GM21717 (cell line): ENCODE measurements around the gene FAM89A.
A peak's percentile ranks its signal among the peaks of the same experiment; 100 is the strongest.
"Not testable (repeated sequence)": the region's sequence is repeated elsewhere in the genome, so short reads cannot be mapped to it uniquely, and the experiment has no call there.

Experiments used
- ATAC-seq: cut with Tn5 transposase; IDR thresholded peaks from one replicate; pipeline ENCODE4 v1.9.1; 2021; ENCODE audit warnings: mild to moderate bottlenecking, moderate library complexity; ENCODE audit not compliant: unreplicated experiment

FAM89A gene

GRCh38 chr1:231057410-231057809, 17.4 kb upstream of the FAM89A start:
- no peak for ATAC-seq

- no peak for ATAC-seq
Measured at GRCh38 chr1:231055271-231055670, 15.2 kb upstream of the FAM89A start.

- ATAC-seq, result peak; percentile 88
Measured at GRCh38 chr1:231053493-231054162, 13.6 kb upstream of the FAM89A start.

GRCh38 chr1:231052777-231053176, 12.7 kb upstream of the FAM89A start:
- no peak for ATAC-seq

- not testable (repeated sequence) for ATAC-seq
Measured at GRCh38 chr1:231050932-231051331, 10.9 kb upstream of the FAM89A start.

GRCh38 chr1:231050395-231050794, 10.3 kb upstream of the FAM89A start:
- no peak for ATAC-seq

- ATAC-seq, result no peak
Measured at GRCh38 chr1:231049121-231049979, 9.3 kb upstream of the FAM89A start.

GRCh38 chr1:231048419-231048818, 8.4 kb upstream of the FAM89A start:
- not testable (repeated sequence) for ATAC-seq

GRCh38 chr1:231047529-231047928, 7.5 kb upstream of the FAM89A start:
- ATAC-seq, result not testable (repeated sequence)

- no peak for ATAC-seq
Measured at GRCh38 chr1:231046730-231047395, 6.8 kb upstream of the FAM89A start.

GRCh38 chr1:231045921-231046729, 6.1 kb upstream of the FAM89A start:
- ATAC-seq, result not testable (repeated sequence)

GRCh38 chr1:231045286-231045685, 5.2 kb upstream of the FAM89A start:
- ATAC-seq, result no peak

GRCh38 chr1:231044588-231044987, 4.5 kb upstream of the FAM89A start:
- ATAC-seq, result no peak

GRCh38 chr1:231041719-231042261, 1.7 kb upstream of the FAM89A start:
- ATAC-seq, result no peak

- ATAC-seq, result no peak
Measured at GRCh38 chr1:231040800-231041718, 1.0 kb upstream of the FAM89A start.

- peak; percentile 47 for ATAC-seq
Measured at GRCh38 chr1:231039161-231040018, 664 bp downstream of the FAM89A start.

GRCh38 chr1:231037585-231038517, 2.2 kb downstream of the FAM89A start:
- ATAC-seq, result no peak
